ENCODE measurements around the gene MED9.
A peak's percentile ranks its signal among the peaks of the same experiment; 100 is the strongest.

MED9 gene

GRCh38 chr17:17506181-17506741 is 29.5 kb downstream of the MED9 start:
- no peak for DNase-seq

DNA sequence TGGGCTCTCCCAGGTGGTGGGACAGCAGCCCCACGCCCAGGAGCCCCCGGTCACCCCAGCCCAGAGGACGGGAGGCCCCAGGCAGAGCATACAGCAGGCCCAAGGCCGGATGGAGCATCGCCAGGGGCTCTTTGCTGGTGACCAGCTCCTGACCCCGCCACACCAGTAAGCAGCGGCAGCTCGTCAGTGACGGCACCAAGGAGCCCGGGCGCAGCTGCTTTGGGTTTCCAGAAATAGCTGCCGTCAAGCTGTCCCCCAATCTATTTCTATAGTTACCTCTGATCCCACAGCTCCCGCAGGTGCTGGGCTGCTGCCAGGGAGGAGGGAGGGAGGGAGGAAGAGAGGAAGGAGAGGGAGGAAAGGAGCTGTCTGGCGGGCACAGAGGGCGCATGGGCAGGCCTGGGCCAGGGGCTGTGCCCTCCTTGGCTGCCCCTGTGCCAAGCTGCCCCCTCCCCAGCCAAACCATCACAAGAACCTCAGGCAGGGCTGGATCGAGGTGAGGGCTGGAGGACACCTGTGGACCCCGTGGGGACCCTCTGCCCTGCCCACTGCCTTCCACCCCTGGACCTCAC is 30.2 kb downstream of the MED9 start:
- DNase-seq: no peak

GRCh38 chr17:17507465-17508011 is 30.7 kb downstream of the MED9 start:
- DNase-seq: no peak

GRCh38 chr17:17508019-17508535 is 31.3 kb downstream of the MED9 start:
- DNase-seq: no peak

DNA sequence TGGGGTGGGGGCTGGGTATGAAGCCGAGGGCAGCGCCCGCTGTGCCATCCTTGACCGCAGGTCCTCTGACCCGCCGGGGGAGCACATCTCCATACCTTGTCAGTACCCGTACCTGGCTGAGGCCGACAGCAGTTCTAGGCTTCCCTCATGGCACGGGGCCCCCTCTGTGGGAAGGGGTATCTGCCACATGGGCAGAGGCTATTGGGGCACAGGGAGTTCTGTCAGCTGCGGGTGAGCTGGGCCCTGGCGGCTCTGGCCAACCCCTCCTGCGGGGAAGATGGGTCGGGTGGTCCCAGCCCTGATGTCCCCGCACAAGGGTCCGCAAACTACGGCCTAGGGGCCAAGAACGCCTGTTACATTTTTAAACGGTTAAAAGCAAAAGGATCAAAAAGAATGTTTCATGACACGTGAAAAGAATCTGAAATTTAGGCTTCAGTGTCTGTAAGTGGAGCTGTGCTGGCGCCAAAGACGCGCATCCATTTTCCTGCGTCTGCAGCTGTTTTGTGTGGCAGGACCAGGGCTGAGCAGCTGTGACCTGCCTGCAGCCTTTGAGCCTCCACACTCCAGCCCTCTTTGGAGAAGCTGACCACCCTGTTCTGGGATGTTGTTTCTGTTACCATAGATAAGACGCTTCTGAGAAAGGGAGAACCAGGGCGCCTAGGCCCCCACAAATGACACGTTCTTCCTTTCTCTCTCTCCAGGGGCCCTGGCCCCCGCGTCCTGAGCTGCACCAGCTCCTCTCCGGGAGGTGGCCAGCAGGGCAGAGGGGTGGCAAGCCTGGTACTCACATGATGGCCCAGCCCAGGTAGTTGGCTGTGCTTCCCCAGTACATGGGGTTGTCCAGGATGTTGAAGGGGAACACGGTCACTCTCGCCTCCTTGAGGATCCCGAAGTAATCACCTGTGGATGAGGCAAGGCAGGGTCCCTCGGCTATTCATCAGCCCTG is 32.1 kb downstream of the MED9 start:
- DNase-seq: no peak

DNA sequence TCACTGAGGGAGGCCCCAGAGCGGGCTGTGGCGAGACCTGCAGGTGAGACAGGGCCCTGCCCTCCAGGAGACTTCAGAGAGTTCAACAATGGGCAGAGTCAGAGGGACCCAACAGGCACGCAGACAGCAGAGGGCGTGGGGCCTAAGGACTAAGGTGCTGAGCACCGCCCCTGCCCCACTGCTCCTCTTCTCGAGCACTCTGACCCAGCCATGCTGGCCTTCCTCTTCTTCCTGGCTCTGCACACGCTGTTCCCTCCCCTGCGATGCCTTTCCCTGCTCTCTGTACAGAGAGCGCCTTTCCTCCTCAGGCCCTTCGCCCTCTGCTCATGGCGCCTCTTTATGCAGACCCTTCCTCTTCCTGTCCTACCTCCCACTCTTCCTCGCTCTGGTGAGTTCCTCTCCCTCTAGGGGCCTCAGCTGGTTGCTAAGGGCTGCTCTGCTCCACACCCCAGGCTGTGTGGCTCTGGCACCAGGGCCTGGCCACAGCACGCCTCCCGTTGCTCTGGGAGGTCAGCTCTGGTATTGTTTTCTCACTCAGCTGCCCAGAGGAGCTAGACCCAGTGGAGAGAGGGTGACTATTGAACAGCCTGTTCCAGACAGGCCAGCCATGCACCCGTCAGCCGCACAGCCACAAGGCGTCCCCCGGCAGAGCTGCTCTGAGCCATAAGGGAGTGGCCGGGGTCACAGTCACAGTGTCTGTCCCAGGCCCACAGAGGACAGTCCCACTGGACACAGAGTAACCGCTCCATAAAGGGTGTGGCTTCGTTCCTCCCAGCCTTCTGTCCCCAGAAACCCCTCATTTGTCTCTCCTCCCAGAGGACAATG is 33.0 kb downstream of the MED9 start:
- no peak for DNase-seq

DNA sequence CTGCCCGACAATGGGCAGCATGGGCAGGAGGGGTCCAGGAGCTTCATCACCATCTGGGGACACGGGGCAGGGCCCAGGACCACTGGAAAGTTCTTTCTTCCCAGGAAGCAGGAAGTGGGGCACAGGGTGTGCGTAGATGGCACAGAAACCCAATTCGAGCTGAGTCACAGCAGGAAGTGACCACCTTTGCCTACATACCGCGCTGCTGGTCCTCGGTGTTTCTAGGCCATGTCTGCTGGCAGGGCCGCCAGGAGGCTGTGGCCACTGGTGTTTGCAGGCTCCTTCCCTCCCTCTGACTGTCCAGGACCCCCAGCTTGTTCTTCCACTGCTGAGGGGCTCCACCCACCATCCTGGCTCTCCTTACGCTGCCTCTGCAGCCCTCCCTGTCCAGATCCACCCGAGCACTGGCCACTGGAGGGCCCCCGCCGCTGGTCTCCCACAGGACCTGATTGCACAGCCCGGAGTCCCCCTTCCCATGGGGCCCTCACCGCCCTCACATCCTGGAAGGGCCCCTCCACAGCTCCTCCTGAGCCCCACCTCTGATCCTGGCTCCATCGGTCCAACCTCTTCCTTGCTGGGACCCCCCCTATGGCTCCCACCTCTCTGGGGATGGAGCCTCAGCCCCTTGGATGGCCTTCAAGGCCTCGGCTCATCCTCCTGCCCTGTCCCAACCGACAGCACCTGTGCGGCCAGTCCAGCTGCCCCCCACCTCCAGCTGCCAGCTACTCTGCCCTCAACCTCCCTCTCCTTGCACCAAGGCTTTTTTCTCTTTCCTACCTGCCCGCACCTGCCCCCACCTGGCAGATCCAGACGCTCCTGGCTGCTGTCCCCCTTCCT is 33.9 kb downstream of the MED9 start:
- no peak for DNase-seq

GRCh38 chr17:17511293-17511741 is 34.5 kb downstream of the MED9 start:
- no peak for DNase-seq

DNA sequence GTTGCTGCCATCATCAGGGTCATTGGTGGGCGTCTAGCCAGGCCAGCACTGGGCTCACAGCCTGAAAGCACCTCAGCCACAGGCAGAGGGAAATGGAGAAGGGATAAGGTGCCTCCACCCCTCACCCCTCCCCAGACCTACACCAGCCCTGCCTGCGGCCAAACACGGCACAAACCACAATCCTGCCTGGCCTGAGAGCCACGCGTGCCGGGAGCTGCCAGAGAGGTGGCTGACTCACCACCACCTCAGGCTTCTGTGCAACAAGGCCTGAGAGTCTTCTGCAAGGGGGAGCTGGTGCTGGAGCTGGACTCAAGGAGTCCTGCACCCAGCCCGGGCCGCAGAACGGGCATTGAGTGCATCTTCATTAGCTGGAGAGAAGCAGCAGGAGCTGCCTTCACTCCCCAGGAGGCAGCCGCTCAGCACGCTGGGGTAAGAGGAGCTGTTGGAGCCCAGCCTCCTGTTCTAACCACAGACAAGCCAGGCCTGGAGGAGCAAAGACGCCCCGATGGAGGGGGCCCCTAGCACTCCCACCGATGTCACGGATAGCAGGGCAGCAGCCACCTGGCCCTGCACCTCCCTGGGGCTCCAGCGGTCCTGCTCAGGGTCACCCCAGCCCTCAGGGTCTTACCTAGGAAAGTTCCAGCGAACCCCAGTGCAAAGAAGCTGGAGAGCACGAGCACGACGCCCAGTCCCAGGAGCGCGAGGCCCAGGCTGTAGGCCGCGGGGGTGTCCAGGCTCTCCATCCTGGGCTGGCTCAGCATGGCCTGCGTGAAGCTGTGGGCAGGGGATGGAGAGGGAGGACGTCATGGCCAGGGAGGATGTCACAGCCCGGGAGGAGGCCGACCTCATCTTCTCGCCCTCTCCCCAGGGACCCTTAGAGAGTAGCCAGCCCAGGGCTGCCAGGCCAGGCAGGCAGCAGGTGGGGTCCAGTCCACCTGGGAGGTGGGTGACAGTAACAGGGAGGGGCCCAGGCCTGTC is 35.4 kb downstream of the MED9 start:
- peak; percentile 79 for DNase-seq

DNA sequence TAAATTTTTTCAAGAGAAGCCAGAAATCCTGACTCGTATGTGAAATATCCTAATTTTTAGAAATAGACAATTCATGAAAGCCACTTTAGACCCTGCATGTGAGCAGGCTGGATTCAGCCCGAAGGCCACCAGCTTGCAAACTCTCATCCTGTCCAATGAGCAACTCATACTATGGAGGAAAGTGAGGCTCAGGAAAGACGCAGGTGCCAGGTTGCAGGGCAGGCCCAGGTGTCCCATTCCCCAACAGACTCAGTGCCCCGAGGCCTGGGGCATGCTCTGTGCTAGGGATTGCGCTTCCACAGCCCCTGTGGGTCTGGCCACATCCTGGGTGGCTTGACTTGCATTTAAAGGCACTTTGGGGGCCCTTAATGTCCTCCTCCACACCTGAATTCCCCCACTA is 36.1 kb downstream of the MED9 start:
- no peak for DNase-seq

DNA sequence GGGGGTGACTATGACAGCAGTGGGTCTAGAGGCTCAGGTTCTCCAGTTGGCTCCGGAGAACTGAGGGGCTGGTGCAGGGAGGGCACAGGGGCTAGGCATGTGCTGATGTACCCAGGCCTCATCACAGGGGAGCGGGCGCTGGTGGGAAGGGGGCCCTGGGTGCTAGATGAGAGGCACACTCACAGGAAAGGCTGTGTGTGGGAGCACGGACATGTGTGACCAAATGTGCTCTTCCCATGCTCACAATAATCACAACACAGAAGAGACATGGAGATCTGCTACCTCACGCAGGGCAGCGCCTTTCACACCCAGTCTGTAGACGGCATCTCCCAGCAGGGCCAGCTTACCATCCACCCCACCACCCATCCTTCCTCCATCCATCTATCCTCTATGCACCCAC is 36.8 kb downstream of the MED9 start:
- no peak for DNase-seq

- DNase-seq: no peak
Observed at GRCh38 chr17:17514361-17514992, 37.7 kb downstream of the MED9 start.

GRCh38 chr17:17514993-17515933 is 38.5 kb downstream of the MED9 start:
- DNase-seq: no peak

GRCh38 chr17:17515934-17516930 is 39.4 kb downstream of the MED9 start:
- DNase-seq: no peak

GRCh38 chr17:17516941-17517720 is 40.3 kb downstream of the MED9 start:
- DNase-seq: no peak

DNA sequence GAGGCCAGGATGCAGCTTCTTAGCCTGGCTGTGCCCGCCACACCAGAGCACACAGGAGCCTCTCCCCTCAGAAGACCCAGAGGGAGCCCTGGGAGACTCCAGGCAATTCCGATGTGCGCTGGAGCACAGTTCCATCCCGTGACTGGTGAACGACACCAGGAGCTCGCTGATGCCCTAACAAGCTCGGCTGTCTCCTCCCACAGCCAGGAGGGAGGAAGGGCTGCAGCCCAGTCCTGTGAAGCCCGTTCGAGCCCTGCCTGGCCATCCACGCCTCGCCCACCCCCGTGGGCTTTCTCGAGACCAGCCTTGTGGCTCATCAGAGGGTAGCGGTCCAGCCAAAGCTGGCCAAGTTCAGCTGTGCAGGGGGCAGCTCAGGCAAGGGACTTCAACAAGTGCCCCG is 41.2 kb downstream of the MED9 start:
- no peak for DNase-seq

DNA sequence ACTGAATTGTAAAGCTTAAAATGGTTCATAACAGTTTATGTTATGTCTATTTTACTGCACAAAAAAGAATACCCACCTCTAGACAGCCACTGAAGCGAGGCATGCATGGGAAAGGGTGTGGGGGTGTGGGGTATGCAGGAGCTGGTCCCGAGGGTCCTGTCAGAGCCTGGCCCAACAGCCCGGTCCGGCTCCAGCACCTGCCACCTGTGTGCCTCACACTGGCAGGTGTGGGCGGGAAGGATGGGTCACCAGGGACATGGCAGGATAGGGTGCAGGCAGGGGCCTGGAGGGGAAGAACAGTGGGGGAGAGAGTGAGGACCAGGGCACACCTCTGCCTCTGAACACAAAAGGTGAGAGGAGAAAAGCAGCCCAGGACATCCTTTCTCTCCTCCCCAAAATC is 42.2 kb downstream of the MED9 start:
- no peak for DNase-seq

Measured in MV-4-11 (cell line).